Activated CD4-positive, alpha-beta T cell treated with anti-CD3 and anti-CD28 coated beads for 36 hours (primary cell): ENCODE results near the gene GRIN2D. TPM values are rescaled to one million over a fixed set of nuclear protein-coding genes. Genes with fewer than 3 reads are reported as not detected.

Experiments
- ATAC-seq: fragments of 200-7000 bp; cut with Tn5 transposase; one replicate; pipeline ENCODE4 v1.10.0; 2021; ENCODE audit warnings: mild to moderate bottlenecking, moderate library complexity
- CTCF ChIA-PET: fragments of 350-600 bp; sonication (Branson Sonifier 250); formaldehyde crosslinking; loops from one replicate; lab custom pipeline; 2021; ENCODE audit warnings: antibody characterized with exemption; lab: Charles Lee
- POLR2A ChIA-PET: fragments of 350-600 bp; sonication (Branson Sonifier 250); formaldehyde crosslinking; loops from one replicate; lab custom pipeline; 2021; ENCODE audit warnings: antibody characterized with exemption, inconsistent platforms; lab: Charles Lee
- DNase-seq: peaks from one replicate; pipeline ENCODE4 v3.0.0-alpha.2; 2020
- H3K27ac Mint-ChIP-seq: one replicate; pipeline ENCODE4 v1.8.0; 2021; ENCODE audit warnings: mixed read lengths
- H3K27me3 Mint-ChIP-seq: one replicate; pipeline ENCODE4 v1.8.0; 2021; ENCODE audit warnings: mixed read lengths
- H3K36me3 Mint-ChIP-seq: one replicate; pipeline ENCODE4 v1.8.0; 2021; ENCODE audit warnings: low read depth, mixed read lengths
- H3K4me1 Mint-ChIP-seq: one replicate; pipeline ENCODE4 v1.8.0; 2021; ENCODE audit warnings: mixed read lengths
- H3K4me3 Mint-ChIP-seq: one replicate; pipeline ENCODE4 v1.8.0; 2021; ENCODE audit warnings: mild to moderate bottlenecking, moderate library complexity, mixed read lengths
- H3K9me3 Mint-ChIP-seq: one replicate; pipeline ENCODE4 v1.8.0; 2021; ENCODE audit warnings: low read depth, mixed read lengths
- intact Hi-C, 2 experiments: fragments of 100-400 bp; cut with DNase I in 1 of 2; cut with micrococcal nuclease in 1 of 2; formaldehyde crosslinking; loops; one replicate each; pipeline versions ENCODE4 v1.14.2 to v1.15.1; 2022 to 2024; cut with DNase I, micrococcal nuclease
- total RNA-seq, 2 experiments: library from RNA; stranded (reverse); gene quantifications; one replicate each; pipeline ENCODE4 v1.2.3, GENCODE V29; 2021

The GRIN2D gene
- total RNA-seq, 2 experiments from 2014 or later = 0.11 to 0.14 TPM

- Mint-ChIP-seq H3K4me3 (no peak overlapping the region), H3K36me3 (peaks cover 5% of the 10 kb centered on the region), H3K9me3 (no peaks in the 10 kb centered on the region), H3K27ac (no peak overlapping the region), H3K4me1 (peaks cover 13% of the 10 kb centered on the region), H3K27me3 (no peaks in the 10 kb centered on the region)
- CTCF ChIA-PET = no interaction called here
- POLR2A ChIA-PET = no interaction called here
- ATAC-seq (no peak), DNase-seq (no peak)
- intact Hi-C loops = loop anchor here (2.0 to 10.0 kb wide), 6 partner anchors 55 to 1515 kb away; partner anchors contain the start of genes AKT1S1 (in 1 of the 2), CARD8 (in 1 of the 2), NAPA (in 1 of the 2) and RRAS (in 1 of the 2)
Observed at GRCh38 chr19:48361912-48362311, 31.6 kb upstream of the GRIN2D start.

DNA sequence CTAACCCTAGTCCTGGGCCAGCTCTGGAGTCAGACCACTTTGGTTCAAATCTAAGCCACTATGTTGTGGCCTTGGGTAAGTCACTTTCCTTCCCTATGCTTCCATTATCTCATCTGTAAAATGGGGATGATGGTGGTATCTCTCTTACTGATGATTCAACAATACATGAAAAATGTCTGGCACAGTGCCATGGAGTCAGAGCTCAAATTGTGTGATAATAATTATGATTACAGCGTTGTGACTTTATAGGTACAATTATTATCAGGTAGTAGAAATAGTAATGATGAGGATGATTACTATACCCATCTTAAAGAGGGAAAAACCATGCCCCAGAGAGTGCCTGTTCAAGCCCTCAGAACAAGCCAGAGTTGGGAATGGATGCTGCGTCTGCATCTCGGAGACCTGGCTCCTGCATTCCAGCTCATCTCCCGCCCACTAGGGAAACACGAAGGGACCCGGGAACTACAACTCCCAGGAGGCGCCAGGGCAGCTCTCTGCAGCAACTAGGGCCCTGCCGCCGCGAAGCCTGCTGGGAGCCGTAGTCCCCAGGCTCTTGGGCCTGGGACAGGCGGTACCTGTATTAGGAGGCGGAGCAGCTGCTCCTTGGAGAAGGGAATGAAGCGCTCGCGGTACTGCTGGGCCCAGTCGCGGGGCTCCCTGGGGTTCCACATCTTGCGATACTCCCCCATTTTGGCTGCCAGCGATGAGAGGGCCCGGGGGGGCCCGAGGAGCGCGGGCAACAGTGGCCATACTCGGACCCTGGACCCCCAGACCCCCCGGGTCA is 30.6 kb upstream of the GRIN2D start:
- ATAC-seq = peak; percentile 69
- intact Hi-C loops = loop anchor here (1.0 to 10.0 kb wide), 11 partner anchors 30 to 1514 kb away; partner anchors contain the start of genes AKT1S1 (in 1 of the 2), CARD8 (in 1 of the 2), LIG1 (in 1 of the 2) and NAPA (in 1 of the 2)
- Mint-ChIP-seq H3K4me3 (peak overlapping the region; percentile 84), H3K4me1 (peaks cover 13% of the 10 kb centered on the region), H3K9me3 (no peaks in the 10 kb centered on the region), H3K36me3 (peaks cover 5% of the 10 kb centered on the region), H3K27ac (peak overlapping the region; percentile 95), H3K27me3 (no peaks in the 10 kb centered on the region)
- CTCF ChIA-PET = interaction anchor here (0.6 to 2.3 kb wide), 9 partner anchors 29 to 630 kb away, joined by 3 to 9 read pairs (median 4); partner anchors contain the start of gene GYS1
- POLR2A ChIA-PET = interaction anchor here (0.6 to 2.7 kb wide), 7 partner anchors 28 to 513 kb away, joined by 3 to 10 read pairs (median 3); partner anchors contain the start of genes KDELR1, RPL18 and SPHK2
- DNase-seq = peak; percentile 95

GRCh38 chr19:48363500-48363809 is 30.0 kb upstream of the GRIN2D start:
- Mint-ChIP-seq H3K4me3 (peak overlapping the region; percentile 84), H3K4me1 (peaks cover 13% of the 10 kb centered on the region), H3K36me3 (peaks cover 3% of the 10 kb centered on the region), H3K27ac (peak overlapping the region; percentile 95), H3K9me3 (no peaks in the 10 kb centered on the region), H3K27me3 (no peaks in the 10 kb centered on the region)
- ChIA-PET POLR2A (interaction anchor here (0.7 to 2.7 kb wide), 10 partner anchors 28 to 512 kb away, joined by 3 to 10 read pairs (median 4); partner anchors contain the start of genes KDELR1, RPL18 and SPHK2), CTCF (interaction anchor here (0.6 to 2.3 kb wide), 14 partner anchors 13 to 432 kb away, joined by 3 to 17 read pairs (median 4); partner anchors contain the start of genes DBP, GRIN2D and KDELR1)
- no peak for DNase-seq
- peak; percentile 7 for ATAC-seq
- intact Hi-C loops = loop anchor here (1.0 to 10.0 kb wide), 11 partner anchors 30 to 1514 kb away; partner anchors contain the start of genes AKT1S1 (in 1 of the 2), CARD8 (in 1 of the 2), LIG1 (in 1 of the 2) and NAPA (in 1 of the 2)

GRCh38 chr19:48363810-48364597 is 29.5 kb upstream of the GRIN2D start, which contains the start of the genes SYNGR4 and TMEM143:
TSS of gene SYNGR4 (plus strand) at chr19:48364367. CDS start at chr19:48365843, 1,476 bp downstream.
TSS of gene TMEM143 (minus strand) at chr19:48363940. CDS start at chr19:48363920, 20 bp downstream.
- H3K27ac Mint-ChIP-seq = peak within 1 kb of the TSS; percentile 95
- no peaks in the 10 kb centered on the region for H3K9me3 Mint-ChIP-seq
- intact Hi-C loops = loop anchor here (1.0 to 10.0 kb wide), 19 partner anchors 27 to 1513 kb away; partner anchors contain the start of genes CYTH2 (in 2 of the 2), GRWD1 (in 2 of the 2), KDELR1 (in 2 of the 2) and AKT1S1 (in 1 of the 2)
- no peaks in the 10 kb centered on the region for H3K27me3 Mint-ChIP-seq
- peak; percentile 90 for ATAC-seq
- peak within 1 kb of the TSS; percentile 84 for H3K4me3 Mint-ChIP-seq
- H3K4me1 Mint-ChIP-seq = peaks cover 13% of the 10 kb centered on the region
- H3K36me3 Mint-ChIP-seq = peaks cover 1% of the 10 kb centered on the region
- DNase-seq = peak; percentile 99
- ChIA-PET POLR2A (interaction anchor here (0.5 to 2.7 kb wide), 13 partner anchors 27 to 1300 kb away, joined by 3 to 10 read pairs (median 4); partner anchors contain the start of genes KDELR1, RPL18 and SPHK2), CTCF (interaction anchor here (0.6 to 2.3 kb wide), 17 partner anchors 14 to 432 kb away, joined by 3 to 17 read pairs (median 4); partner anchors contain the start of genes DBP, GRIN2D and KDELR1)

GRCh38 chr19:48364598-48365348 is 28.7 kb upstream of the GRIN2D start:
- CTCF ChIA-PET = interaction anchor here (0.7 to 2.3 kb wide), 7 partner anchors 14 to 225 kb away, joined by 3 to 17 read pairs (median 5); partner anchors contain the start of gene KDELR1
- Mint-ChIP-seq H3K27ac (peak overlapping the region; percentile 95), H3K4me3 (peak overlapping the region; percentile 84), H3K4me1 (peaks cover 13% of the 10 kb centered on the region), H3K27me3 (no peaks in the 10 kb centered on the region), H3K36me3 (peaks cover 1% of the 10 kb centered on the region), H3K9me3 (no peaks in the 10 kb centered on the region)
- intact Hi-C loops = loop anchor here (1.0 to 10.0 kb wide), 15 partner anchors 27 to 1513 kb away; partner anchors contain the start of genes CYTH2 (in 2 of the 2), GRWD1 (in 2 of the 2), KDELR1 (in 2 of the 2) and AKT1S1 (in 1 of the 2)
- DNase-seq = no peak
- no peak for ATAC-seq
- POLR2A ChIA-PET = interaction anchor here (0.5 to 2.7 kb wide), 6 partner anchors 27 to 1278 kb away, joined by 3 to 10 read pairs (median 4); partner anchors contain the start of genes KDELR1, RPL18 and SPHK2

DNA sequence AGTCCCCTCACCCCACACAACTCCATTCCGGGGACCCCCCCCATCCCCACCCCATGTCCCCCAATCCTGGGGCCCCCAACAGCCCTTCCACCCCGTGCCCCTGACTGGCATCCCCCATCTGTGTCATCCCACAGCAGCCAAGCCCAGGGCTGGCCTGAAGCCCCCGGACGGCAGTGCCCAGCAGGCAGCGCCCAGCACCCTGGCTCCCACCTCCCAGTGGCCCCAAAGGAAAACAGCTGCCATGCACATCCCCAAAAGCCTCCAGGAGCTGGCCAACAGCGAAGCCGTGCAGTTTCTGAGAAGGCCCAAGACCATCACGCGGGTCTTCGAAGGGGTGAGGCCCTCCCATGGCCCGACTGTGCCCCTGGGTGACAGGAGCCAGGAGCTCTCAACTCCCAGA is 27.9 kb upstream of the GRIN2D start:
- peaks cover 1% of the 10 kb centered on the region for H3K36me3 Mint-ChIP-seq
- no peaks in the 10 kb centered on the region for H3K27me3 Mint-ChIP-seq
- CTCF ChIA-PET = interaction anchor here (2.2 kb wide), 1 partner anchor 25 kb away, joined by 17 read pairs; the partner anchor contains the start of gene KDELR1
- no peak overlapping the region for H3K4me3 Mint-ChIP-seq
- H3K9me3 Mint-ChIP-seq = no peaks in the 10 kb centered on the region
- DNase-seq = no peak
- POLR2A ChIA-PET = no interaction called here
- no peak for ATAC-seq
- intact Hi-C loops = loop anchor here in 1 of 2 experiments (10.0 kb wide), 1 partner anchor 851 kb away; the partner anchor contains the start of gene NAPA
- peaks cover 13% of the 10 kb centered on the region for H3K4me1 Mint-ChIP-seq
- no peak overlapping the region for H3K27ac Mint-ChIP-seq

DNA sequence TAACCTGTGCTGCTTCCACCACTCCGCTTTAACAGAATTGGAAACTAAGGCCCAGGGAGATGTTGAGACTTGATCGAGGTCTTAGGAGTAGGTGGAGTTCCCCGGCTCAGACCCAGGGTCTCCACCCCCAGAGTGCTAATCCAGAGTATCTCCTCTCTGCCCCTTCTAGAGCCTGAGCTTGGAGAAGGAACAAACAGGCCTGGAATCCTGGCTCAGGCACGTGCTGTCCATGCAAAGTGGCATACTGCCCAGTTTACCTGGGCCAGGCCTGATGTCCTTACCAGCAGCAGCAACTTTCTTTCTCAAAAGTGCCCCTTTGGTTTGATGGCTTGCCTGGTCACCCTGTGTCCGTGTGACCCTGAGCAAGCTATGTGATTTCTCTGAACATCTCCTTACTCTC is 25.6 kb upstream of the GRIN2D start:
- peaks cover 1% of the 10 kb centered on the region for H3K36me3 Mint-ChIP-seq
- H3K4me1 Mint-ChIP-seq = peaks cover 10% of the 10 kb centered on the region
- no peak overlapping the region for H3K27ac Mint-ChIP-seq
- DNase-seq = no peak
- no peak for ATAC-seq
- H3K27me3 Mint-ChIP-seq = no peaks in the 10 kb centered on the region
- intact Hi-C loops = loop anchor here in 1 of 2 experiments (10.0 kb wide), 1 partner anchor 853 kb away; the partner anchor contains the start of gene NAPA
- POLR2A ChIA-PET = no interaction called here
- H3K4me3 Mint-ChIP-seq = no peak overlapping the region
- CTCF ChIA-PET = interaction anchor here (0.7 kb wide), 1 partner anchor 55 kb away, joined by 3 read pairs; no protein-coding TSS in a partner anchor
- no peaks in the 10 kb centered on the region for H3K9me3 Mint-ChIP-seq

DNA sequence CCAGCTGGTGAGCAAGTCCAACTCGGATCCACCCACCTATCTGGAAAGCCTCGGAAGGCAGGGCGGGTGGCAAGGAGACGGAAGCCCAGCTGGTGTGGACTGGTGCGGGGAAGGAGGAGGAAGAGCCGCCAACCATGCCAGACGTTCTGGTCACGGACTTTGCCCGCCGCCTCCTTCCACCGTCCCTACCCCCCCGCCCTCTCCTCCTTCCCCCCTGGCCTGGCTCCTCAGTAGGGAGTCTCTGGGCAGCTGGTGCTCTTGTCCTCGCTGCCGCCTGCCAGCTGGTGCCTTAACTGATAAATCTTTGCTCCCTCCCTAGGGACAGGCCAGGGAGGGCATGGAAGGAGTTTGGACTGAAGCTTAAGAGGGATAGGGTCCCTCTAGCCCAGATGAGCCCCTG is 24.5 kb upstream of the GRIN2D start:
- intact Hi-C loops = loop anchor here in 1 of 2 experiments (10.0 kb wide), 1 partner anchor 854 kb away; the partner anchor contains the start of gene NAPA
- Mint-ChIP-seq H3K27me3 (no peaks in the 10 kb centered on the region), H3K4me1 (peaks cover 6% of the 10 kb centered on the region), H3K36me3 (peaks cover under 1% of the 10 kb centered on the region), H3K9me3 (no peaks in the 10 kb centered on the region), H3K4me3 (no peak overlapping the region), H3K27ac (no peak overlapping the region)
- POLR2A ChIA-PET = no interaction called here
- no peak for DNase-seq
- CTCF ChIA-PET = no interaction called here
- ATAC-seq = no peak

- Mint-ChIP-seq H3K4me3 (no peak overlapping the region), H3K36me3 (no peaks in the 10 kb centered on the region), H3K9me3 (no peaks in the 10 kb centered on the region), H3K4me1 (no peaks in the 10 kb centered on the region), H3K27ac (no peak overlapping the region), H3K27me3 (no peaks in the 10 kb centered on the region)
- CTCF ChIA-PET = interaction anchor here (0.6 kb wide), 1 partner anchor 19 kb away, joined by 4 read pairs; no protein-coding TSS in a partner anchor
- DNase-seq (no peak), ATAC-seq (no peak)
- intact Hi-C loops = no loop called here
- POLR2A ChIA-PET = interaction anchor here (0.6 kb wide), 1 partner anchor 19 kb away, joined by 11 read pairs; no protein-coding TSS in a partner anchor
Observed at GRCh38 chr19:48370955-48371354, 22.5 kb upstream of the GRIN2D start.
